K562 (cell line): Measurements from ENCODE around the gene PPM1N. TPM values are rescaled to one million over a fixed set of nuclear protein-coding genes. Genes with fewer than 3 reads are reported as not detected.
A peak's percentile ranks its signal among the peaks of the same experiment; 100 is the strongest.

ENCODE experiments used
- ATF3 ChIP-seq, 2 experiments: fragments of 450-650 bp in 1 of 2; sonication (generic) in 1 of 2; formaldehyde crosslinking in 1 of 2; IDR thresholded peaks in 1 of 2; conservative IDR thresholded peaks in 1 of 2; 2 replicates each; pipeline versions ENCODE4 v1.6.1 to v1.8.1; 2016 to 2023; ENCODE audit warnings: mild to moderate bottlenecking in 2 of 2, moderate library complexity in 2 of 2, inconsistent platforms in 1 of 2, missing genetic modification reagents in 1 of 2
- BRD9 ChIP-seq: fragments of 450-650 bp; IDR thresholded peaks from 2 replicates; pipeline ENCODE4 v1.6.1; 2018; ENCODE audit warnings: low read depth; ENCODE audit not compliant: partially characterized antibody
- CEBPB ChIP-seq: fragments of 450-650 bp; IDR thresholded peaks from 2 replicates; pipeline ENCODE4 v1.6.1; 2016; ENCODE audit warnings: missing genetic modification characterization, missing compliant biosample characterization
- CSDE1 ChIP-seq, 2 experiments: fragments of 450-650 bp; IDR thresholded peaks; 2 replicates each; pipeline ENCODE4 v1.6.1; 2016; ENCODE audit warnings: mild to moderate bottlenecking in 1 of 2
- FOXK1 ChIP-seq: sonication (generic); formaldehyde crosslinking; IDR thresholded peaks from 2 replicates; pipeline ENCODE4 v1.8.0; 2022; ENCODE audit warnings: missing genetic modification reagents, mild to moderate bottlenecking, borderline replicate concordance
- GABPB1 ChIP-seq: sonication (generic); formaldehyde crosslinking; IDR thresholded peaks from 2 replicates; pipeline ENCODE4 v1.8.0; 2022; ENCODE audit warnings: mild to moderate bottlenecking, missing genetic modification reagents
- MGA ChIP-seq: fragments of 450-650 bp; IDR thresholded peaks from 2 replicates; pipeline ENCODE4 v1.6.1; 2016; ENCODE audit warnings: mild to moderate bottlenecking, moderate library complexity
- NFE2 ChIP-seq: IDR thresholded peaks from 2 replicates; pipeline ENCODE4 v1.6.1; 2014; ENCODE audit warnings: antibody characterized with exemption, low read depth
- TGIF2 ChIP-seq: sonication (generic); formaldehyde crosslinking; IDR thresholded peaks from 2 replicates; pipeline ENCODE4 v1.8.1; 2022; ENCODE audit warnings: mild to moderate bottlenecking, missing genetic modification reagents, moderate library complexity
- TRIM24 ChIP-seq, 2 experiments: fragments of 450-650 bp; IDR thresholded peaks; 2 replicates each; pipeline ENCODE4 v1.6.1; 2016
- UBTF ChIP-seq, 2 experiments: IDR thresholded peaks; 2 replicates each; pipeline ENCODE4 v1.6.1; 2012; ENCODE audit warnings: improper control_type of control experiment in 2 of 2, low read depth in 2 of 2, low read length in 2 of 2, borderline replicate concordance in 1 of 2
- ZNF274 ChIP-seq: IDR thresholded peaks from 2 replicates; pipeline ENCODE4 v1.6.1; 2011; ENCODE audit warnings: low read depth, mild to moderate bottlenecking, low read length, moderate library complexity, borderline replicate concordance
- ZNF511 ChIP-seq: sonication (generic); formaldehyde crosslinking; IDR thresholded peaks from 2 replicates; pipeline ENCODE4 v1.8.0; 2022; ENCODE audit warnings: mild to moderate bottlenecking, missing genetic modification reagents
- polyA plus RNA-seq, 8 experiments: library from polyadenylated mRNA; depleted of rRNA in 4 of 8; stranded (reverse) in 5 of 8; unstranded in 3 of 8; fragments of >200 nt; fragmentation: Nextera tagmentation in 2 of 8; fragmentation: Illumina TruSeq in 1 of 8; extraction: Ambion mirVana in 2 of 8; extraction: Trizol in 1 of 8; gene quantifications; 2 replicates each; pipeline versions ENCODE4 v1.2.1 to v1.2.3, GENCODE V29; 2011 to 2014; ENCODE audit warnings: inconsistent platforms in 1 of 8, missing spikeins in 1 of 8
- total RNA-seq, 7 experiments: library from RNA; depleted of rRNA in 6 of 7; stranded (reverse); fragments of >200 nt in 6 of 7; fragmentation: Illumina TruSeq in 2 of 7; extraction: Trizol in 2 of 7; gene quantifications; 2 replicates each; pipeline versions ENCODE4 v1.2.1 to v1.2.3, GENCODE V29; 2011 to 2021; ENCODE audit warnings: low replicate concordance in 1 of 7

PPM1N gene
- total and polyA plus RNA-seq, 9 of the 15 experiments (the other 6 are each of a cell fraction or from before 2014, with no cell fraction given) = 4.5 to 15.6 (median 8.7) TPM

GRCh38 chr19:45464274-45464673 is 34.0 kb upstream of the PPM1N start (continued):
- TF ChIP-seq MGA = no peak
- no peak for TF ChIP-seq ZNF511 (CRISPR knock-in tag)
- TF ChIP-seq TRIM24 (IDR thresholded peaks at IDR 0.05) = peak in 1 of 2 experiments; percentile 34; a peak in 2 of 4 replicates
- TF ChIP-seq BRD9 = peak; percentile 38
- TF ChIP-seq TGIF2 (CRISPR knock-in tag) = no peak
- TF ChIP-seq ATF3 (IDR thresholded peaks at IDR 0.05) = peak; percentile 78
- TF ChIP-seq ATF3 (CRISPR knock-in tag; conservative IDR thresholded peaks at IDR 0.05) = no peak
- peak; percentile 76 for TF ChIP-seq CEBPB
- TF ChIP-seq NFE2 = 0 out of 2 replicates have a peak, but pooled peaks have one; percentile 19
- TF ChIP-seq GABPB1 (CRISPR knock-in tag) = 0 out of 2 replicates have a peak, but pooled peaks have one; percentile 24
- no peak for TF ChIP-seq UBTF (IDR thresholded peaks at IDR 0.05; ENCODE audit: borderline replicate concordance in 1 of 2, low read depth in 2 of 2, low read length in 2 of 2)
- no peak for TF ChIP-seq ZNF274
- no peak for TF ChIP-seq FOXK1 (CRISPR knock-in tag)
- no peak for TF ChIP-seq CSDE1 (IDR thresholded peaks at IDR 0.05)
